ENCODE data around the gene MCTP1. TPM values are rescaled to one million over a fixed set of nuclear protein-coding genes. Genes with fewer than 3 reads are reported as not detected.

The MCTP1 gene
- total RNA-seq, 1 experiment from 2014 or later: 2.5 TPM

DNA sequence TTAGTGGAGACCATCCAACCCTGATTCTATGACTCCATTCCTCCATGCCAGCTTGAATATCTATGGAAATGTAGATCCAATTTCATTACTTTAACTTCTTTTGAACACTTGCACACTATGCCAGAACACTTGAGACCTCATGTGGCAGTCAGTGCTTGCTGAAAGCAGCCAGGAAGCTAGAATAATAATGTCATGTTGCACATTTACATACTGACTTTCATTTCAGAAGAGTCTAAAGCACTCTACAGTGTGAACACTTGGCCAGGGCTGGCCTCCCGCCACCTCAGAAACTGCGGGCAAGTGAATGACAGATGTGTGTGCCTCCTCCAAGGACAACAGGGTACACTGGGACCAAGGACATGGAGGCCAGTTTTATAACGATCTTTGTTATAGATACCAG lies 569.1 kb downstream of the MCTP1 start:
- Histone ChIP-seq H3K27me3 (ENCODE audit: insufficient read depth, low read length) (no peaks in the 10 kb centered on the region), H2BK12ac (ENCODE audit: insufficient read length, low read depth, low read length) (no peak overlapping the region), H2BK20ac (ENCODE audit: low read depth, low read length, poor library complexity, severe bottlenecking) (no peak overlapping the region), H2AK5ac (ENCODE audit: insufficient read length, low read length) (no peak overlapping the region), H4K20me1 (ENCODE audit: control insufficient read depth, insufficient read depth, insufficient read length) (no peaks in the 10 kb centered on the region), H2BK120ac (ENCODE audit: low read depth, low read length, poor library complexity, severe bottlenecking) (no peak overlapping the region), H3K4me1 (ENCODE audit: insufficient read depth, low read length) (no peaks in the 10 kb centered on the region), H3K79me1 (ENCODE audit: insufficient read depth, low read depth, low read length, poor library complexity, severe bottlenecking) (no peaks in the 10 kb centered on the region), H3K4me2 (ENCODE audit: insufficient read depth, insufficient read length, low read length) (no peak overlapping the region), H3K9ac (ENCODE audit: extremely low read depth, insufficient read length, low read length) (no peak overlapping the region), H2BK15ac (ENCODE audit: low read depth, low read length) (no peak overlapping the region), H3K23me2 (ENCODE audit: insufficient read length, low read depth, low read length, poor library complexity, severe bottlenecking) (no peaks in the 10 kb centered on the region), H3K4ac (ENCODE audit: low read depth, low read length) (no peak overlapping the region), H4K91ac (ENCODE audit: insufficient read length, low read depth, low read length) (no peak overlapping the region), H3K18ac (ENCODE audit: insufficient read length, low read depth, low read length) (no peak overlapping the region), H3T11ph (ENCODE audit: low read length) (no peak overlapping the region), H3K23ac (ENCODE audit: insufficient read length, low read depth, low read length) (no peak overlapping the region), H3K14ac (ENCODE audit: insufficient read depth, low read length) (no peak overlapping the region), H3K56ac (ENCODE audit: insufficient read length, low read depth, low read length) (no peak overlapping the region), H4K8ac (replicated peaks; ENCODE audit: insufficient read length, low read depth, low read length) (no peak overlapping the region), H3K27ac (ENCODE audit: insufficient read length, low read depth, low read length) (no peak overlapping the region), H2AFZ (ENCODE audit: low read length) (no peak overlapping the region), H2BK5ac (ENCODE audit: insufficient read length, low read length) (no peak overlapping the region), H4K5ac (ENCODE audit: insufficient read length, low read depth, low read length) (no peak overlapping the region), H3K9me3 (ENCODE audit: control insufficient read depth, low read depth, low read length) (no peaks in the 10 kb centered on the region), H3K79me2 (ENCODE audit: insufficient read depth, low read length) (no peaks in the 10 kb centered on the region)
- Mint-ChIP-seq H3K9me3 (no peaks in the 10 kb centered on the region; a peak in 1 of 5 replicates), H3K4me3 (no peak overlapping the region), H3K36me3 (ENCODE audit: insufficient read depth in 1 of 3, low read depth in 3 of 3) (no peaks in the 10 kb centered on the region; a peak in 2 of 7 replicates), H3K4me1 (no peaks in the 10 kb centered on the region), H3K27me3 (ENCODE audit: low read depth) (peaks cover 3% of the 10 kb centered on the region; the same call in 1 of the 2 replicates), H3K27ac (peak overlapping the region in 1 of 3 experiments; percentile 72; a peak in 1 of 7 replicates)
- TF ChIP-seq, protein P1, sequence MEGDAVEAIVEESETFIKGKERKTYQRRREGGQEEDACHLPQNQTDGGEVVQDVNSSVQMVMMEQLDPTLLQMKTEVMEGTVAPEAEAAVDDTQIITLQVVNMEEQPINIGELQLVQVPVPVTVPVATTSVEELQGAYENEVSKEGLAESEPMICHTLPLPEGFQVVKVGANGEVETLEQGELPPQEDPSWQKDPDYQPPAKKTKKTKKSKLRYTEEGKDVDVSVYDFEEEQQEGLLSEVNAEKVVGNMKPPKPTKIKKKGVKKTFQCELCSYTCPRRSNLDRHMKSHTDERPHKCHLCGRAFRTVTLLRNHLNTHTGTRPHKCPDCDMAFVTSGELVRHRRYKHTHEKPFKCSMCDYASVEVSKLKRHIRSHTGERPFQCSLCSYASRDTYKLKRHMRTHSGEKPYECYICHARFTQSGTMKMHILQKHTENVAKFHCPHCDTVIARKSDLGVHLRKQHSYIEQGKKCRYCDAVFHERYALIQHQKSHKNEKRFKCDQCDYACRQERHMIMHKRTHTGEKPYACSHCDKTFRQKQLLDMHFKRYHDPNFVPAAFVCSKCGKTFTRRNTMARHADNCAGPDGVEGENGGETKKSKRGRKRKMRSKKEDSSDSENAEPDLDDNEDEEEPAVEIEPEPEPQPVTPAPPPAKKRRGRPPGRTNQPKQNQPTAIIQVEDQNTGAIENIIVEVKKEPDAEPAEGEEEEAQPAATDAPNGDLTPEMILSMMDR (conservative IDR thresholded peaks at IDR 0.05): no peak
- no peak for DNase-seq
- WGBS (ENCODE audit: extremely low coverage, insufficient read length, low lambda C conversion rate): no CpG with 5 or more reads among the region's 3 CpGs

Measured in H9 (cell line).